Testis (tissue), 2 donors: ENCODE data around the gene CENATAC.
A peak's percentile ranks its signal among the peaks of the same experiment; 100 is the strongest.

Experiments used
- CTCF ChIP-seq, 3 experiments: fragments of 450-650 bp in 2 of 3; fragments of 200-600 bp in 1 of 3; sonication (generic) in 1 of 3; IDR thresholded peaks; one replicate each; pipeline ENCODE4 v1.5.1; 2016 to 2019; ENCODE audit warnings: antibody characterized with exemption in 3 of 3, mild to moderate bottlenecking in 2 of 3, moderate library complexity in 1 of 3
- POLR2A ChIP-seq: fragments of 450-650 bp; IDR thresholded peaks from one replicate; pipeline ENCODE4 v1.6.1; 2017; ENCODE audit warnings: antibody characterized with exemption, mild to moderate bottlenecking, moderate library complexity

- TF ChIP-seq CTCF (IDR thresholded peaks at IDR 0.05) (peak in 1 of 3 experiments; percentile 20), POLR2A (no peak)
These were observed 67.4 kb downstream of the CENATAC start for GRCh38 chr11:119065369-119065768.
